SK-N-SH (cell line): ENCODE results near the gene BRSK1. TPM values are rescaled to one million over a fixed set of nuclear protein-coding genes. Genes with fewer than 3 reads are reported as not detected.

Experiments used
- CTCF ChIA-PET: fragments of 300-600, 350-600 bp; formaldehyde crosslinking; extraction: SDS; loops from one replicate; lab custom pipeline; 2021; lab: Yijun Ruan, JAX
- POLR2A ChIA-PET: fragments of 350-600 bp; sonication (Branson Sonifier 250); formaldehyde crosslinking; extraction: SDS; loops from one replicate; lab custom pipeline; 2020; ENCODE audit warnings: antibody characterized with exemption, inconsistent platforms; lab: Yijun Ruan, JAX
- DNase-seq: peaks from one replicate; pipeline ENCODE4 v3.0.0; 2012
- H2AFZ ChIP-seq: fragments of 200-600 bp; sonication (generic); 2 replicates; pipeline ENCODE4 v1.8.1; 2016; ENCODE audit warnings: antibody characterized with exemption, mild to moderate bottlenecking, low read depth
- H3F3A ChIP-seq: fragments of 200-600 bp; sonication (generic); replicated peaks from 2 replicates; pipeline ENCODE3; 2016; ENCODE audit warnings: antibody characterized with exemption, mild to moderate bottlenecking; ENCODE audit not compliant: insufficient read depth
- H3K27ac ChIP-seq, 2 experiments: fragments of 200-500 bp in 1 of 2; fragments of 200-600 bp in 1 of 2; sonication (Bioruptor generic) in 1 of 2; sonication (generic), shearing (Covaris generic) in 1 of 2; 2 replicates each; pipeline versions ENCODE4 v1.5.1 to v1.6.1; 2014 to 2016; ENCODE audit warnings: low read depth in 2 of 2, inconsistent platforms in 1 of 2, low read length in 1 of 2, mild to moderate bottlenecking in 1 of 2, mixed read lengths in 1 of 2
- H3K27me3 ChIP-seq: fragments of 200-600 bp; sonication (generic), shearing (Covaris generic); 2 replicates; pipeline ENCODE4 v1.6.1; 2016; ENCODE audit warnings: mixed run types; ENCODE audit not compliant: insufficient read depth
- H3K36me3 ChIP-seq, 2 experiments: fragments of 200-500 bp in 1 of 2; fragments of 200-600 bp in 1 of 2; sonication (Bioruptor generic) in 1 of 2; sonication (generic) in 1 of 2; replicated peaks in 1 of 2; 2 replicates each; pipeline versions ENCODE3 to v1.5.1; 2014 to 2016; ENCODE audit warnings: low read length in 1 of 2, mild to moderate bottlenecking in 1 of 2; ENCODE audit not compliant: insufficient read depth in 2 of 2, control insufficient read depth in 1 of 2
- H3K4me1 ChIP-seq, 2 experiments: fragments of 200-500 bp in 1 of 2; fragments of 200-600 bp in 1 of 2; sonication (Bioruptor generic) in 1 of 2; sonication (generic), shearing (Covaris generic) in 1 of 2; 2 replicates each; pipeline versions ENCODE4 v1.5.1 to v1.6.1; 2014 to 2016; ENCODE audit warnings: low read depth in 1 of 2, low read length in 1 of 2, mixed run types in 1 of 2; ENCODE audit not compliant: insufficient read depth in 2 of 2, control insufficient read depth in 1 of 2
- H3K4me2 ChIP-seq: fragments of 200-600 bp; sonication (generic), shearing (Covaris generic); 2 replicates; pipeline ENCODE4 v1.6.1; 2017; ENCODE audit warnings: mixed run types
- H3K4me3 ChIP-seq, 2 experiments: fragments of 200-500 bp in 1 of 2; fragments of 200-600 bp in 1 of 2; sonication (Bioruptor generic) in 1 of 2; sonication (generic), shearing (Covaris generic) in 1 of 2; 2 replicates each; pipeline versions ENCODE4 v1.5.1 to v1.8.1; 2014 to 2016; ENCODE audit warnings: low read depth in 2 of 2, inconsistent platforms in 1 of 2, low read length in 1 of 2, mild to moderate bottlenecking in 1 of 2, mixed read lengths in 1 of 2, moderate library complexity in 1 of 2
- H3K79me2 ChIP-seq: fragments of 200-600 bp; sonication (generic); 2 replicates; pipeline ENCODE4 v1.8.1; 2017; ENCODE audit warnings: mild to moderate bottlenecking; ENCODE audit not compliant: insufficient read depth
- H3K9ac ChIP-seq: fragments of 200-600 bp; sonication (generic); 2 replicates; pipeline ENCODE4 v1.6.1; 2017; ENCODE audit warnings: mixed run types
- H3K9me2 ChIP-seq: fragments of 200-600 bp; sonication (generic); 2 replicates; pipeline ENCODE4 v1.6.1; 2017; ENCODE audit warnings: mixed run types
- H3K9me3 ChIP-seq: fragments of 200-600 bp; sonication (generic); 2 replicates; pipeline ENCODE4 v1.6.1; 2017; ENCODE audit warnings: mixed run types, mild to moderate bottlenecking, moderate library complexity
- H4K20me1 ChIP-seq: fragments of 200-600 bp; sonication (generic); 2 replicates; pipeline ENCODE4 v1.6.1; 2017; ENCODE audit warnings: mild to moderate bottlenecking, mixed run types; ENCODE audit not compliant: insufficient read depth
- CHD2 ChIP-seq: fragments of 150-350 bp; IDR thresholded peaks from 2 replicates; pipeline ENCODE4 v1.6.1; 2018; ENCODE audit warnings: low read length; ENCODE audit not compliant: partially characterized antibody
- NFIC ChIP-seq: IDR thresholded peaks from 2 replicates; pipeline ENCODE4 v1.4.0; 2012; ENCODE audit warnings: borderline replicate concordance
- RFX5 ChIP-seq: IDR thresholded peaks from 2 replicates; pipeline ENCODE4 v1.6.1; 2012; ENCODE audit warnings: mild to moderate bottlenecking, improper control_type of control experiment, low read length
- TAF1 ChIP-seq: IDR thresholded peaks from 2 replicates; pipeline ENCODE4 v1.6.1; 2012; ENCODE audit warnings: low read depth, mild to moderate bottlenecking, low read length, moderate library complexity, borderline replicate concordance
- WGBS: methylation state at CpG from one replicate; pipeline ENCODE4 v1.1.6; 2017; ENCODE audit warnings: low lambda C conversion rate; 5-methylcytosine and 5-hydroxymethylcytosine counted together
- polyA plus RNA-seq, 3 experiments: library from polyadenylated mRNA; depleted of rRNA; stranded (reverse); fragments of >200 nt; gene quantifications; 2 replicates each; pipeline ENCODE4 v1.2.3, GENCODE V29; 2012
- TF ChIP-seq, protein P1 (sequence below): IDR thresholded peaks from 2 replicates; pipeline ENCODE4 v1.6.1; 2012; ENCODE audit warnings: mild to moderate bottlenecking, low read depth, low read length, moderate library complexity
- TF ChIP-seq, protein P2 (sequence below): IDR thresholded peaks from 2 replicates; pipeline ENCODE4; 2012

The BRSK1 gene
- polyA plus RNA-seq, 1 of the 3 experiments (the other 2 are of a cell fraction) = 49.7 TPM

DNA sequence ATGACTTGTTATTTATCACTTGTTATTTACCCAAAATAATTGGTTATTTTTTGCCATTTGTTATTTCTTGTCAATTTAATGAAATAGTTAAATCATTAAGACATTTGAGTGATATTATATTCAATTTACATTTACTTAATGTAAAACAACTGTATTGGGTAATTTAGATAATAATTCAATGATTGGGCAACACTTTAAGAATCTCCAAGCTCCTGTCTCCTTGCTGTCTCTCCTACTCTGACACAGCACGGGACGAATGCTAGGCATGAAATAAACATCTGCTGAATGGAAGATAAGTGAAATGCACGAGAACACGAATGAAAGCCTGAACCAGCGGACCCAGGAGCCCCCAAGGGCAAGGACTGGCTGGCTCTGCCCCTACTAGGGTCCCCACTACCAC lies 19.3 kb upstream of the BRSK1 start:
- Histone ChIP-seq H3K4me1 (peaks cover 4 to 5% of the 10 kb centered on the region in 2 experiments; a peak in 3 of 4 replicates), H3K4me2 (no peak overlapping the region), H3K27me3 (no peaks in the 10 kb centered on the region), H3K27ac (no peak overlapping the region), H2AFZ (no peak overlapping the region), H3K36me3 (peaks cover 2 to 4% of the 10 kb centered on the region in 2 experiments), H4K20me1 (no peaks in the 10 kb centered on the region), H3K9me3 (no peaks in the 10 kb centered on the region), H3K4me3 (no peak overlapping the region), H3K79me2 (no peaks in the 10 kb centered on the region; the same call in 1 of the 2 replicates), H3K9ac (no peak overlapping the region), H3F3A (peaks cover 2% of the 10 kb centered on the region), H3K9me2 (no peaks in the 10 kb centered on the region)
- CTCF ChIA-PET = interaction anchor here (1.5 kb wide), 1 partner anchor 203 kb away, joined by 5 read pairs; no protein-coding TSS in a partner anchor
- WGBS = 87% methylated on average over 5 of the region's 5 CpGs
- no peak for DNase-seq
- no peak for TF ChIP-seq TAF1
- POLR2A ChIA-PET = no interaction called here

DNA sequence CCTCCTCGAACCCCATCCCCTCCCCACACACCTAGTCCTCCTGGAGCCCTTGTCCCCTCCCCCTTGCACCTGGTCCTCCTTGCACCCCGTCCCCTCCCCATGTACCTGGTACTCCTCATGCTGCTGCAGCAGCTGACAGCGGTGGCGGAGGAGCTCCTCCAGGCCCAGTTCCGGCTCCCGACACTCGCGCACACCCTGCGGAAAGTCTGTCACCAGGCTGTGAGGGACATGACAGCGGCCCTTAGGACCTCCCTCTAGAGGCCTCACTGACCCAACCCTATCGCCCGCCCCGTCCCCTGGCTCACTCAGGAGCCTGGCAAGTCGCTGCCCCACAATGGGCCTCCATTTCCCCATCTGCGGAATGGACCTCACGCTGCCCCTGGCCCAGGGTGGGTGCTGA lies 18.6 kb upstream of the BRSK1 start:
- TF ChIP-seq RFX5 (no peak), CHD2 (no peak), NFIC (no peak)
- TF ChIP-seq, protein P1, sequence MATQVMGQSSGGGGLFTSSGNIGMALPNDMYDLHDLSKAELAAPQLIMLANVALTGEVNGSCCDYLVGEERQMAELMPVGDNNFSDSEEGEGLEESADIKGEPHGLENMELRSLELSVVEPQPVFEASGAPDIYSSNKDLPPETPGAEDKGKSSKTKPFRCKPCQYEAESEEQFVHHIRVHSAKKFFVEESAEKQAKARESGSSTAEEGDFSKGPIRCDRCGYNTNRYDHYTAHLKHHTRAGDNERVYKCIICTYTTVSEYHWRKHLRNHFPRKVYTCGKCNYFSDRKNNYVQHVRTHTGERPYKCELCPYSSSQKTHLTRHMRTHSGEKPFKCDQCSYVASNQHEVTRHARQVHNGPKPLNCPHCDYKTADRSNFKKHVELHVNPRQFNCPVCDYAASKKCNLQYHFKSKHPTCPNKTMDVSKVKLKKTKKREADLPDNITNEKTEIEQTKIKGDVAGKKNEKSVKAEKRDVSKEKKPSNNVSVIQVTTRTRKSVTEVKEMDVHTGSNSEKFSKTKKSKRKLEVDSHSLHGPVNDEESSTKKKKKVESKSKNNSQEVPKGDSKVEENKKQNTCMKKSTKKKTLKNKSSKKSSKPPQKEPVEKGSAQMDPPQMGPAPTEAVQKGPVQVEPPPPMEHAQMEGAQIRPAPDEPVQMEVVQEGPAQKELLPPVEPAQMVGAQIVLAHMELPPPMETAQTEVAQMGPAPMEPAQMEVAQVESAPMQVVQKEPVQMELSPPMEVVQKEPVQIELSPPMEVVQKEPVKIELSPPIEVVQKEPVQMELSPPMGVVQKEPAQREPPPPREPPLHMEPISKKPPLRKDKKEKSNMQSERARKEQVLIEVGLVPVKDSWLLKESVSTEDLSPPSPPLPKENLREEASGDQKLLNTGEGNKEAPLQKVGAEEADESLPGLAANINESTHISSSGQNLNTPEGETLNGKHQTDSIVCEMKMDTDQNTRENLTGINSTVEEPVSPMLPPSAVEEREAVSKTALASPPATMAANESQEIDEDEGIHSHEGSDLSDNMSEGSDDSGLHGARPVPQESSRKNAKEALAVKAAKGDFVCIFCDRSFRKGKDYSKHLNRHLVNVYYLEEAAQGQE = no peak
- H3K27ac ChIP-seq = no peak overlapping the region
- H3K4me1 ChIP-seq = no peaks in the 10 kb centered on the region
- H3F3A ChIP-seq = peaks cover 1% of the 10 kb centered on the region
- no peak overlapping the region for H3K4me3 ChIP-seq
- H3K27me3 ChIP-seq = no peaks in the 10 kb centered on the region
- ChIA-PET POLR2A (no interaction called here), CTCF (interaction anchor here (1.5 kb wide), 1 partner anchor 203 kb away, joined by 5 read pairs; no protein-coding TSS in a partner anchor)
- peaks cover 2 to 4% of the 10 kb centered on the region in 2 experiments for H3K36me3 ChIP-seq
- H3K9me2 ChIP-seq = no peaks in the 10 kb centered on the region
- DNase-seq = no peak
- H2AFZ ChIP-seq = no peak overlapping the region
- 95% methylated on average over 11 of the region's 16 CpGs for WGBS
- H3K79me2 ChIP-seq = no peaks in the 10 kb centered on the region; the same call in 1 of the 2 replicates
- no peak overlapping the region for H3K9ac ChIP-seq
- H3K4me2 ChIP-seq = no peak overlapping the region
- no peaks in the 10 kb centered on the region for H3K9me3 ChIP-seq
- no peaks in the 10 kb centered on the region for H4K20me1 ChIP-seq

DNA sequence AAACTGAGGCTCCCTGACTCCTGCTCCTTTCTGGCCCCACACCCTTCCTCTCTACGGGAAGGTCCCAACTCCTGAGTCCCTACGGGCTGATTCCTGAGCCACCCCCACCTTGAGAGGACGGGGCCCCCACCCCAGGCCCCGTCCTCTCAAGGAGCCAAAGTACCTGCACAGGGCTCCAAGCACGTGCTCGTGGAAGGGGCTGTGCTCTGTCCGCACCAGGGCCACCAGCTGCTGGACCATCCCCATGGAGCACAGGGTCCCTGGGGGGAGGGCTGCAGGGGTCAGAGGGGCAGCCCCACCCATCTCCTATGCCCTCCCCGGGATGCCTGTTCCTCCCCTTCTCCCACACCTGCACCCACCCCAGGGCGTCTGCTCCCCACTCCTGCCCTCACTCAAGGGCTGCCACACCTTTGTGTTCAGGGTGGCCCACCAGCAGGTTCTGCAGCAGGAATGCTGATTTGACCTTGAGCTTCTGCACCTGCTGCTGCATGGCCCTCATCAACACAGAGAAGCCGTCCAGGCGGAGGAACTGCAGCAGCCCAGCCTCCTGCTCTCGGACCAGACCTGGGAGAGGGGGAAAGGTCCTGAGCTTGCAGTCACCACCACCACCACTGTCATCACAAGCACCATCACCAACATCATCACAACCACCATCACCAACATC lies 17.9 kb upstream of the BRSK1 start:
- no peak overlapping the region for H3K27ac ChIP-seq
- no peaks in the 10 kb centered on the region for H3K9me2 ChIP-seq
- ChIA-PET POLR2A (no interaction called here), CTCF (no interaction called here)
- H3K4me1 ChIP-seq = no peaks in the 10 kb centered on the region
- no peak overlapping the region for H2AFZ ChIP-seq
- 82% methylated on average over 3 of the region's 12 CpGs for whole genome bisulfite sequencing
- H3K9ac ChIP-seq = no peak overlapping the region
- DNase-seq = no peak
- no peaks in the 10 kb centered on the region; the same call in 1 of the 2 replicates for H3K79me2 ChIP-seq
- no peak overlapping the region for H3K4me2 ChIP-seq
- H4K20me1 ChIP-seq = no peaks in the 10 kb centered on the region
- H3K27me3 ChIP-seq = no peaks in the 10 kb centered on the region
- no peaks in the 10 kb centered on the region for H3F3A ChIP-seq
- TF ChIP-seq, protein P2, sequence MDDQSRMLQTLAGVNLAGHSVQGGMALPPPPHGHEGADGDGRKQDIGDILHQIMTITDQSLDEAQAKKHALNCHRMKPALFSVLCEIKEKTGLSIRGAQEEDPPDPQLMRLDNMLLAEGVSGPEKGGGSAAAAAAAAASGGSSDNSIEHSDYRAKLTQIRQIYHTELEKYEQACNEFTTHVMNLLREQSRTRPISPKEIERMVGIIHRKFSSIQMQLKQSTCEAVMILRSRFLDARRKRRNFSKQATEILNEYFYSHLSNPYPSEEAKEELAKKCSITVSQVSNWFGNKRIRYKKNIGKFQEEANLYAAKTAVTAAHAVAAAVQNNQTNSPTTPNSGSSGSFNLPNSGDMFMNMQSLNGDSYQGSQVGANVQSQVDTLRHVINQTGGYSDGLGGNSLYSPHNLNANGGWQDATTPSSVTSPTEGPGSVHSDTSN = no peak
- H3K4me3 ChIP-seq = no peak overlapping the region
- H3K9me3 ChIP-seq = no peaks in the 10 kb centered on the region
- peaks cover 2 to 4% of the 10 kb centered on the region in 2 experiments for H3K36me3 ChIP-seq
